H1 (cell line): ENCODE results near the gene LRRC18. TPM values are rescaled to one million over a fixed set of nuclear protein-coding genes. Genes with fewer than 3 reads are reported as not detected.

Experiments used
- CTCF ChIA-PET: fragments of 300-600 bp; sonication (Branson Sonifier 250); formaldehyde crosslinking; loops from one replicate; lab custom pipeline; 2021; ENCODE audit not compliant: partially characterized antibody; lab: Charles Lee
- POLR2A ChIA-PET: fragments of 300-600 bp; sonication (Branson Sonifier 250); formaldehyde crosslinking; loops from one replicate; lab custom pipeline; 2021; ENCODE audit warnings: inconsistent platforms; ENCODE audit not compliant: partially characterized antibody; lab: Charles Lee
- DNase-seq, 2 experiments: peaks; one replicate each; pipeline versions ENCODE4 v3.0.0 to v3.0.0-alpha.2; 2010 to 2022; ENCODE audit warnings: low spot score in 2 of 2, low read depth in 1 of 2, mixed read lengths in 1 of 2
- FAIRE-seq: peaks from 2 replicates; lab custom pipeline; 2011; peaks lifted over from hg19 to GRCh38; lab: Jason Lieb, UNC
- H2AFZ ChIP-seq: 2 replicates; pipeline ENCODE4 v1.8.1; 2012; ENCODE audit warnings: low read length, inconsistent platforms
- H2AK5ac ChIP-seq: 2 replicates; pipeline ENCODE4 v1.6.1; 2013; ENCODE audit warnings: low read depth, low read length
- H2BK120ac ChIP-seq: replicated peaks from 2 replicates; pipeline ENCODE3; 2013; ENCODE audit warnings: low read depth, low read length, inconsistent platforms
- H2BK12ac ChIP-seq: 2 replicates; pipeline ENCODE4 v1.6.1; 2013; ENCODE audit warnings: low read depth, low read length
- H2BK15ac ChIP-seq: 2 replicates; pipeline ENCODE4 v1.6.1; 2013; ENCODE audit warnings: low read length
- H2BK20ac ChIP-seq: 2 replicates; pipeline ENCODE4 v1.6.1; 2013; ENCODE audit warnings: low read length
- H2BK5ac ChIP-seq: 2 replicates; pipeline ENCODE4 v1.6.1; 2013; ENCODE audit warnings: low read depth, low read length
- H3K14ac ChIP-seq: 2 replicates; pipeline ENCODE4 v1.6.1; 2013; ENCODE audit warnings: inconsistent platforms; ENCODE audit not compliant: insufficient read length
- H3K18ac ChIP-seq: 2 replicates; pipeline ENCODE4 v1.6.1; 2013; ENCODE audit warnings: low read length; ENCODE audit errors: extremely low read depth
- H3K23ac ChIP-seq: 2 replicates; pipeline ENCODE4 v1.6.1; 2013; ENCODE audit warnings: inconsistent platforms; ENCODE audit not compliant: insufficient read length
- H3K23me2 ChIP-seq: 2 replicates; pipeline ENCODE4 v1.6.1; 2013; ENCODE audit warnings: low read depth, low read length
- H3K27ac ChIP-seq: 2 replicates; pipeline ENCODE4 v1.6.1; 2011; ENCODE audit warnings: low read depth, low read length, inconsistent platforms
- H3K27me3 ChIP-seq, 4 experiments: replicated peaks in 1 of 4; 1 replicate in 1 of 4; 2 replicates in 3 of 4; pipeline versions ENCODE4 v1.6.1 to v1.8.1; 2011 to 2013; ENCODE audit warnings: low read length in 3 of 4, mild to moderate bottlenecking in 3 of 4, inconsistent platforms in 2 of 4, mixed read lengths in 2 of 4, moderate library complexity in 1 of 4; ENCODE audit not compliant: control insufficient read depth in 3 of 4, insufficient read depth in 3 of 4; ENCODE audit errors: extremely low read depth in 1 of 4
- H3K36me3 ChIP-seq, 4 experiments: 2 replicates each; pipeline versions ENCODE4 v1.6.1 to v1.8.1; 2011 to 2013; ENCODE audit warnings: mild to moderate bottlenecking in 4 of 4, low read length in 3 of 4, moderate library complexity in 2 of 4, control low read depth in 1 of 4, inconsistent platforms in 1 of 4; ENCODE audit not compliant: insufficient read depth in 4 of 4, control insufficient read depth in 2 of 4
- H3K4ac ChIP-seq: replicated peaks from 2 replicates; pipeline ENCODE3; 2013; ENCODE audit warnings: low read length, low read depth, mixed read lengths, inconsistent platforms; ENCODE audit not compliant: insufficient read length
- H3K4me1 ChIP-seq, 4 experiments: replicated peaks in 1 of 4; 1 replicate in 1 of 4; 2 replicates in 3 of 4; pipeline versions ENCODE4 v1.6.1 to v1.8.1; 2011 to 2013; ENCODE audit warnings: low read length in 3 of 4, inconsistent platforms in 2 of 4, mixed read lengths in 1 of 4; ENCODE audit not compliant: insufficient read depth in 4 of 4, control insufficient read depth in 3 of 4
- H3K4me2 ChIP-seq, 2 experiments: 2 replicates each; pipeline versions ENCODE4 v1.6.1 to v1.8.1; 2011 to 2013; ENCODE audit warnings: low read depth in 2 of 2, low read length in 2 of 2, control low read depth in 1 of 2, inconsistent platforms in 1 of 2, mild to moderate bottlenecking in 1 of 2; ENCODE audit not compliant: insufficient read depth in 1 of 2
- H3K4me3 ChIP-seq, 4 experiments: fragments of 200-600, 300-600 bp in 1 of 4; sonication (generic), shearing (Covaris generic), sonication (Bioruptor Twin) in 1 of 4; 2 replicates each; pipeline versions ENCODE4 v1.5.1 to v1.8.1; 2011 to 2016; ENCODE audit warnings: low read length in 4 of 4, low read depth in 3 of 4, control low read depth in 2 of 4, inconsistent platforms in 2 of 4, mild to moderate bottlenecking in 2 of 4, mixed read lengths in 1 of 4, moderate library complexity in 1 of 4; ENCODE audit not compliant: insufficient read depth in 2 of 4; ENCODE audit errors: extremely low read depth in 1 of 4
- H3K56ac ChIP-seq: replicated peaks from 2 replicates; pipeline ENCODE3; 2013; ENCODE audit warnings: low read depth, mild to moderate bottlenecking, mixed read lengths, low read length, inconsistent platforms; ENCODE audit not compliant: insufficient read length
- H3K79me1 ChIP-seq: 2 replicates; pipeline ENCODE4 v1.6.1; 2013; ENCODE audit warnings: low read depth, low read length, control low read depth
- H3K79me2 ChIP-seq, 2 experiments: 2 replicates each; pipeline versions ENCODE4 v1.6.1 to v1.8.1; 2012 to 2013; ENCODE audit warnings: low read length in 2 of 2, mild to moderate bottlenecking in 2 of 2, inconsistent platforms in 1 of 2; ENCODE audit not compliant: insufficient read depth in 2 of 2, control insufficient read depth in 1 of 2
- H3K9ac ChIP-seq, 4 experiments: replicated peaks in 1 of 4; 1 replicate in 1 of 4; 2 replicates in 3 of 4; pipeline versions ENCODE4 v1.6.1 to v1.8.1; 2011 to 2013; ENCODE audit warnings: low read depth in 3 of 4, low read length in 3 of 4, control low read depth in 2 of 4, mild to moderate bottlenecking in 2 of 4, moderate library complexity in 2 of 4, inconsistent platforms in 1 of 4; ENCODE audit errors: extremely low read depth in 1 of 4
- H3K9me3 ChIP-seq, 2 experiments: 2 replicates each; pipeline versions ENCODE4 v1.6.1 to v1.8.1; 2012 to 2013; ENCODE audit warnings: mild to moderate bottlenecking in 2 of 2, moderate library complexity in 2 of 2, control low read depth in 1 of 2, inconsistent platforms in 1 of 2, low read depth in 1 of 2, low read length in 1 of 2, mixed read lengths in 1 of 2; ENCODE audit not compliant: insufficient read depth in 2 of 2
- H4K20me1 ChIP-seq, 2 experiments: replicated peaks in 1 of 2; 2 replicates each; pipeline versions ENCODE3 to v1.8.1; 2011 to 2013; ENCODE audit warnings: inconsistent platforms in 2 of 2, low read length in 2 of 2, mild to moderate bottlenecking in 1 of 2; ENCODE audit not compliant: insufficient read depth in 2 of 2, control insufficient read depth in 1 of 2
- H4K5ac ChIP-seq: 2 replicates; pipeline ENCODE4 v1.6.1; 2013; ENCODE audit warnings: low read length, low read depth, mixed read lengths, inconsistent platforms; ENCODE audit not compliant: insufficient read length
- H4K8ac ChIP-seq: 2 replicates; pipeline ENCODE4 v1.8.0; 2013; ENCODE audit warnings: mild to moderate bottlenecking, moderate library complexity, low read length, inconsistent platforms; ENCODE audit not compliant: insufficient read depth; ENCODE audit errors: extremely low read depth
- H4K91ac ChIP-seq: replicated peaks from 2 replicates; pipeline ENCODE3; 2013; ENCODE audit warnings: low read length, mixed read lengths, inconsistent platforms; ENCODE audit not compliant: insufficient read length
- BRCA1 ChIP-seq: IDR thresholded peaks from 2 replicates; pipeline ENCODE4 v1.6.1; 2012; ENCODE audit warnings: low read depth, low read length, improper control_type of control experiment
- CHD2 ChIP-seq: IDR thresholded peaks from 2 replicates; pipeline ENCODE4 v1.6.1; 2012; ENCODE audit warnings: low read length, improper control_type of control experiment
- EZH2 ChIP-seq: fragments of 200-600 bp; sonication (generic); IDR thresholded peaks from 2 replicates; pipeline ENCODE4 v1.7.1; 2012; ENCODE audit warnings: low read depth, mild to moderate bottlenecking, moderate library complexity, low read length, inconsistent platforms; ENCODE audit not compliant: severe bottlenecking
- GABPA ChIP-seq: IDR thresholded peaks from 2 replicates; pipeline ENCODE4 v1.6.1; 2011; ENCODE audit warnings: mild to moderate bottlenecking, low read length, moderate library complexity, borderline replicate concordance; ENCODE audit not compliant: insufficient read depth
- PHF8 ChIP-seq: fragments of 200-600 bp; sonication (generic); conservative IDR thresholded peaks from 2 replicates; pipeline ENCODE4 v1.7.1; 2012; ENCODE audit warnings: low read depth, mild to moderate bottlenecking, inconsistent platforms, low read length, moderate library complexity
- POLR2A ChIP-seq, 2 experiments: IDR thresholded peaks; 1 replicate in 1 of 2; 2 replicates in 1 of 2; pipeline ENCODE4 v1.6.1; 2011; ENCODE audit warnings: low read depth in 2 of 2, low read length in 2 of 2, mild to moderate bottlenecking in 2 of 2; ENCODE audit errors: control extremely low read depth in 1 of 2
- RFX5 ChIP-seq: IDR thresholded peaks from 2 replicates; pipeline ENCODE4 v1.6.1; 2011; ENCODE audit warnings: low read depth, low read length, improper control_type of control experiment, borderline replicate concordance
- SIRT6 ChIP-seq: IDR thresholded peaks from one replicate; pipeline ENCODE4 v1.7.1; 2012; ENCODE audit warnings: low read length, inconsistent platforms
- SP2 ChIP-seq: IDR thresholded peaks from 2 replicates; pipeline ENCODE4 v1.6.1; 2012; ENCODE audit warnings: mild to moderate bottlenecking, low read length, inconsistent platforms
- TAF7 ChIP-seq: optimal IDR thresholded peaks from 2 replicates; pipeline ENCODE3; 2011; ENCODE audit warnings: low read depth, mild to moderate bottlenecking, inconsistent platforms, low read length, moderate library complexity, borderline replicate concordance
- TEAD4 ChIP-seq: IDR thresholded peaks from 2 replicates; pipeline ENCODE4 v1.6.1; 2012; ENCODE audit warnings: low read depth, low read length, inconsistent platforms, mixed read lengths
- WGBS, 2 experiments: shearing (Covaris generic) in 1 of 2; methylation state at CpG; one replicate each; pipeline versions ENCODE4 v1.1.6 to v1.1.7; 2013 to 2015; ENCODE audit warnings: low lambda C conversion rate in 2 of 2, mixed read lengths in 2 of 2, inconsistent platforms in 1 of 2, low coverage in 1 of 2, missing lambda C conversion rate in 1 of 2; ENCODE audit not compliant: insufficient replicate concordance in 2 of 2, insufficient coverage in 1 of 2, insufficient read length in 1 of 2; ENCODE audit errors: extremely low coverage in 1 of 2, missing lambda C conversion rate in 1 of 2; 5-methylcytosine and 5-hydroxymethylcytosine counted together
- polyA plus RNA-seq, 7 experiments: library from polyadenylated mRNA; depleted of rRNA in 3 of 7; stranded (reverse) in 5 of 7; unstranded in 2 of 7; fragments of >200 nt in 5 of 7; fragments of 200-250 nt in 2 of 7; gene quantifications; 1 replicate in 5 of 7; 2 replicates in 1 of 7; 4 replicates in 1 of 7; pipeline versions ENCODE4 v1.2.1 to v1.2.3, GENCODE V29; 2011 to 2013; ENCODE audit warnings: missing spikeins in 2 of 7, mixed read lengths in 2 of 7
- total RNA-seq: library from RNA; stranded (reverse); fragmentation: NEBNext Ultra II Directional; extraction: Animal tissue kit (Norgen Biotek cat#: 25700); gene quantifications from 2 replicates; pipeline ENCODE4 v1.2.1, GENCODE V29; 2021

Gene LRRC18
- total and polyA plus RNA-seq, 2 of the 8 experiments (the other 6 are each of a cell fraction or from before 2014, with no cell fraction given) = not detected

DNA sequence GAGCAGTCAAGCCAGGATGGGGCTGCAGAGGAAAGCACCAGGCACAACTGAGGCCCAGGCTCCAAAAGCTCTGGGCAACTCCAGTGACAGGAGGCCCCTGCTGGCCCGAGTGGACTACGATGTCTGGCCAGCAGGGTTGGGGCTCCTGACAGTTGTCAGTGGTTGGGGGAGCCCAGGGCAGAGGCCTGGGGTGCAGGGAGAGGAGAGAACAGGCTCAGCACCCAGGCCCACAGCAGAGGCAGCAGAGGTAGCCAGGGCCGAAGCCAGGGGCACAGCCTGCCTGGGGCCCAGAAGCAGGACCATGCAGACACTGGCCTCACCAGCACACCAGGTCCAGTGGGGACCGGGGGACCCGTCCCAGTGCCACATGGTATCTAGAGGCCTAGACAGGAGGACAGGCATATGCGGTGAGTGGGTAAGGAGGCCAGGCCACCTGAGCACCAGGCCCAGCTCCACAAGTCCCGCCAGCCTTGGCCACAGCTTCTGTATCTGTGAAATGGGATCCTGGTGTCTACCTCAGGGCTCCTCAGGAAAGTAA is 46.0 kb upstream of the LRRC18 start:
- Histone ChIP-seq H3K9ac (no peak overlapping the region), H2BK12ac (no peak overlapping the region), H3K23ac (no peak overlapping the region), H4K20me1 (no peaks in the 10 kb centered on the region), H3K36me3 (no peaks in the 10 kb centered on the region), H2AK5ac (no peak overlapping the region), H2BK5ac (no peak overlapping the region), H4K8ac (no peak overlapping the region), H3K27ac (no peak overlapping the region), H4K91ac (no peak overlapping the region), H3K23me2 (no peaks in the 10 kb centered on the region), H2BK120ac (no peak overlapping the region), H2BK20ac (no peak overlapping the region), H3K27me3 (no peaks in the 10 kb centered on the region), H3K79me2 (no peaks in the 10 kb centered on the region), H2BK15ac (no peak overlapping the region), H3K9me3 (no peaks in the 10 kb centered on the region), H3K79me1 (no peaks in the 10 kb centered on the region), H3K4me1 (no peaks in the 10 kb centered on the region), H3K4me3 (no peak overlapping the region), H3K4ac (no peak overlapping the region), H3K4me2 (no peak overlapping the region), H3K14ac (no peak overlapping the region), H3K56ac (no peak overlapping the region), H4K5ac (no peak overlapping the region), H3K18ac (no peak overlapping the region), H2AFZ (no peak overlapping the region)
- FAIRE-seq (no peak), DNase-seq (no peak)
- POLR2A ChIA-PET = no interaction called here
- no peak for TF ChIP-seq EZH2
- TF ChIP-seq TEAD4 = no peak
- TF ChIP-seq RFX5 = no peak
- no peak for TF ChIP-seq CHD2
- TF ChIP-seq PHF8 = no peak
- no peak for TF ChIP-seq TAF7
- no peak for TF ChIP-seq SP2
- no peak for TF ChIP-seq SIRT6
- no peak for TF ChIP-seq GABPA
- TF ChIP-seq BRCA1 = no peak
- TF ChIP-seq POLR2A (IDR thresholded peaks at IDR 0.05; ENCODE audit: control extremely low read depth in 1 of 2, low read depth in 2 of 2, low read length in 2 of 2) = no peak
- 98% methylated on average over 7 of the region's 7 CpGs; no CpG with 5 or more reads in 1 of the 2 experiments for WGBS, 2 experiments
- CTCF ChIA-PET = interaction anchor here (0.6 to 2.2 kb wide), 12 partner anchors 10 to 534 kb away, joined by 3 to 10 read pairs (median 4); no protein-coding TSS in a partner anchor
